Transverse colon (tissue), 4 donors: ENCODE data around the gene PPP1R9B.
A peak's percentile ranks its signal among the peaks of the same experiment; 100 is the strongest.

ENCODE experiments used
- EP300 ChIP-seq: sonication (generic); formaldehyde crosslinking; IDR thresholded peaks from one replicate; pipeline ENCODE4 v1.6.1; 2017; ENCODE audit warnings: antibody characterized with exemption, low read depth
- POLR2A ChIP-seq: fragments of 450-650 bp; IDR thresholded peaks from one replicate; pipeline ENCODE4 v1.6.1; 2016; ENCODE audit warnings: antibody characterized with exemption, mild to moderate bottlenecking, moderate library complexity
- POLR2AphosphoS5 ChIP-seq, 3 donors: sonication (generic); formaldehyde crosslinking; IDR thresholded peaks; one replicate each; pipeline ENCODE4 v1.6.1; 2016; ENCODE audit warnings: antibody characterized with exemption in 3 of 3
- TF ChIP-seq, protein P1 (sequence below), 5 experiments: fragments of 200-600 bp in 3 of 5; fragments of 450-650 bp in 2 of 5; sonication (generic) in 3 of 5; IDR thresholded peaks; 1 replicate in 2 of 5; 2 replicates in 3 of 5; pipeline ENCODE4 v1.5.1; 2016 to 2017; ENCODE audit warnings: antibody characterized with exemption in 5 of 5, inconsistent platforms in 3 of 5, mild to moderate bottlenecking in 2 of 5, moderate library complexity in 1 of 5

DNA sequence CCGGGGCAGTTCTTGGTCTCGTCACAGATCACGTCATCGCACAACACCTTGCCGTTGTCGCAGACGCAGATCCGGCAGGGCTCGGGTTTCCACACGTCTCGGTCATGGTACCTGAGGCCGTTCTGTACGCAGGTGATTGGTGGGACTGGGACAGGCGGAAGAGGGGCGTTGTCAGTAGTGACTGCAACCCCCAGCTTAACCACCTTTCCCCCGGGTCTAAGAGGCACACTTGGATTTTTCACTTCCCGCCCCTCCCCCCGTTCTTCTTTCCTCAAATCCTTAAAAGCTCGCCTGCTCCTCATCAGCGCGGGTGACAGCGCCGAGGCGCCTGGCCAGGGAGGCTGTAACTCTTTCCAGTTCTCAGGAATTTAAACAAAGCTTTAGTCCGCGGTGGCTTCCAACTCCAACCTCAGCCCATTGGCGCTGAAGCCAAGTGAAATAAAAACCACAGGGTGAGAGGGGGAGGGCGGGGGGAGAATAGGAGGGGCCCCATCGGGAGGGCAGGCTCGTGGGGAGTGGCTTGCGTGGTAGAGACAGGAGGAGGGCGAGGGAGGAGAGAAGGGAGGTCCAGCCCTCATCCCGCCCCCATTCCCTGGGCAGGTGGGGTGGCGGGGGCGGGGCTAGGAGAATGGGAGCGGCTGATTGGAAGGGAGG is 49.5 kb upstream of the PPP1R9B start:
- TF ChIP-seq, protein P1, sequence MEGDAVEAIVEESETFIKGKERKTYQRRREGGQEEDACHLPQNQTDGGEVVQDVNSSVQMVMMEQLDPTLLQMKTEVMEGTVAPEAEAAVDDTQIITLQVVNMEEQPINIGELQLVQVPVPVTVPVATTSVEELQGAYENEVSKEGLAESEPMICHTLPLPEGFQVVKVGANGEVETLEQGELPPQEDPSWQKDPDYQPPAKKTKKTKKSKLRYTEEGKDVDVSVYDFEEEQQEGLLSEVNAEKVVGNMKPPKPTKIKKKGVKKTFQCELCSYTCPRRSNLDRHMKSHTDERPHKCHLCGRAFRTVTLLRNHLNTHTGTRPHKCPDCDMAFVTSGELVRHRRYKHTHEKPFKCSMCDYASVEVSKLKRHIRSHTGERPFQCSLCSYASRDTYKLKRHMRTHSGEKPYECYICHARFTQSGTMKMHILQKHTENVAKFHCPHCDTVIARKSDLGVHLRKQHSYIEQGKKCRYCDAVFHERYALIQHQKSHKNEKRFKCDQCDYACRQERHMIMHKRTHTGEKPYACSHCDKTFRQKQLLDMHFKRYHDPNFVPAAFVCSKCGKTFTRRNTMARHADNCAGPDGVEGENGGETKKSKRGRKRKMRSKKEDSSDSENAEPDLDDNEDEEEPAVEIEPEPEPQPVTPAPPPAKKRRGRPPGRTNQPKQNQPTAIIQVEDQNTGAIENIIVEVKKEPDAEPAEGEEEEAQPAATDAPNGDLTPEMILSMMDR (IDR thresholded peaks at IDR 0.05) = no peak
- TF ChIP-seq EP300 (no peak), POLR2A (no peak), POLR2AphosphoS5 (IDR thresholded peaks at IDR 0.05) (peak; percentile 57 to 89 (median 87))
